IMR-90 (cell line): ENCODE results near the gene RALGAPA1. TPM values are rescaled to one million over a fixed set of nuclear protein-coding genes. Genes with fewer than 3 reads are reported as not detected.

ENCODE experiments used
- ATAC-seq: fragments of 200-7000 bp; cut with Tn5 transposase; 2 replicates; pipeline ENCODE4 v1.9.1; 2020; ENCODE audit warnings: low read depth, mild to moderate bottlenecking, moderate library complexity
- BruUV-seq: library from RNA; stranded (reverse); fragments of 400-500 nt; replicated peaks from 2 replicates; lab custom pipeline; 2021; lab: Mats Ljungman, UMichigan
- CTCF ChIA-PET: fragments of 300-600 bp; formaldehyde crosslinking; extraction: SDS; loops from one replicate; lab custom pipeline; 2021; ENCODE audit warnings: antibody characterized with exemption; lab: Yijun Ruan, JAX
- POLR2A ChIA-PET: fragments of 300-600 bp; sonication (Branson Sonifier 250); formaldehyde crosslinking; loops from one replicate; lab custom pipeline; 2022; ENCODE audit warnings: antibody characterized with exemption; ENCODE audit not compliant: unreplicated experiment; lab: Charles Lee
- DNase-seq: peaks from one replicate; pipeline ENCODE4 v3.0.0; 2013
- H2AFZ ChIP-seq: replicated peaks from 2 replicates; pipeline ENCODE3; 2013; ENCODE audit warnings: low read length, mild to moderate bottlenecking; ENCODE audit not compliant: poor library complexity
- H2AK5ac ChIP-seq: 2 replicates; pipeline ENCODE4 v1.6.1; 2013; ENCODE audit warnings: low read depth, low read length, inconsistent platforms
- H2AK9ac ChIP-seq: replicated peaks from 2 replicates; pipeline ENCODE3; 2013; ENCODE audit warnings: mild to moderate bottlenecking, low read depth, low read length, moderate library complexity; ENCODE audit not compliant: poor library complexity
- H2BK120ac ChIP-seq: 2 replicates; pipeline ENCODE4 v1.6.1; 2013; ENCODE audit warnings: low read depth, low read length, inconsistent platforms
- H2BK15ac ChIP-seq: 3 replicates; pipeline ENCODE4 v1.6.1; 2013; ENCODE audit warnings: low read depth, low read length, inconsistent platforms
- H2BK20ac ChIP-seq: 2 replicates; pipeline ENCODE4 v1.6.1; 2013; ENCODE audit warnings: low read depth, mild to moderate bottlenecking, inconsistent platforms, low read length, moderate library complexity
- H2BK5ac ChIP-seq: 2 replicates; pipeline ENCODE4 v1.6.1; 2013; ENCODE audit warnings: mild to moderate bottlenecking, low read depth, low read length, inconsistent platforms; ENCODE audit not compliant: poor library complexity, severe bottlenecking
- H3K14ac ChIP-seq: replicated peaks from 2 replicates; pipeline ENCODE4 v1.6.1; 2013; ENCODE audit warnings: low read depth, low read length, inconsistent platforms
- H3K18ac ChIP-seq: 2 replicates; pipeline ENCODE4 v1.6.1; 2013; ENCODE audit warnings: low read depth, low read length, control low read depth
- H3K23ac ChIP-seq: 2 replicates; pipeline ENCODE4 v1.6.1; 2013; ENCODE audit warnings: low read depth, low read length, inconsistent platforms
- H3K27ac ChIP-seq: 2 replicates; pipeline ENCODE4 v1.5.1; 2013; ENCODE audit warnings: mild to moderate bottlenecking, control low read depth, low read length; ENCODE audit not compliant: insufficient read depth
- H3K27me3 ChIP-seq: 2 replicates; pipeline ENCODE4 v1.6.1; 2013; ENCODE audit warnings: low read length; ENCODE audit not compliant: control insufficient read depth, insufficient read depth
- H3K36me3 ChIP-seq: 2 replicates; pipeline ENCODE4 v1.6.1; 2013; ENCODE audit warnings: low read length, mixed read lengths; ENCODE audit not compliant: control insufficient read depth, insufficient read depth
- H3K4ac ChIP-seq: 2 replicates; pipeline ENCODE4 v1.6.1; 2013; ENCODE audit warnings: low read depth, low read length, inconsistent platforms
- H3K4me1 ChIP-seq: 2 replicates; pipeline ENCODE4 v1.6.1; 2013; ENCODE audit warnings: low read length, mixed read lengths; ENCODE audit not compliant: control insufficient read depth, insufficient read depth
- H3K4me2 ChIP-seq: 2 replicates; pipeline ENCODE4 v1.6.1; 2013; ENCODE audit warnings: low read depth, mild to moderate bottlenecking, control low read depth, low read length, moderate library complexity
- H3K4me3 ChIP-seq: 2 replicates; pipeline ENCODE4 v1.5.1; 2013; ENCODE audit warnings: low read depth, mild to moderate bottlenecking, control low read depth, low read length, moderate library complexity; ENCODE audit not compliant: insufficient read depth
- H3K56ac ChIP-seq: 2 replicates; pipeline ENCODE4 v1.6.1; 2013; ENCODE audit warnings: low read length, inconsistent platforms; ENCODE audit not compliant: insufficient read depth; ENCODE audit errors: extremely low read depth
- H3K79me1 ChIP-seq, 2 experiments: 2 replicates each; pipeline ENCODE4 v1.6.1; 2013; ENCODE audit warnings: low read length in 2 of 2, inconsistent platforms in 1 of 2, low read depth in 1 of 2
- H3K9ac ChIP-seq: 2 replicates; pipeline ENCODE4 v1.6.1; 2013; ENCODE audit warnings: low read depth, low read length, control low read depth
- H3K9me1 ChIP-seq: 2 replicates; pipeline ENCODE4 v1.6.1; 2013; ENCODE audit warnings: low read length, inconsistent platforms; ENCODE audit not compliant: insufficient read depth
- H3K9me3 ChIP-seq: 2 replicates; pipeline ENCODE4 v1.6.1; 2013; ENCODE audit warnings: low read length; ENCODE audit not compliant: control insufficient read depth, insufficient read depth
- H4K20me1 ChIP-seq: 2 replicates; pipeline ENCODE4 v1.6.1; 2013; ENCODE audit warnings: low read length, inconsistent platforms; ENCODE audit not compliant: insufficient read depth
- H4K5ac ChIP-seq: 2 replicates; pipeline ENCODE4 v1.6.1; 2013; ENCODE audit warnings: mild to moderate bottlenecking, low read depth, low read length, control low read depth
- H4K8ac ChIP-seq, 2 experiments: 2 replicates each; pipeline ENCODE4 v1.6.1; 2013; ENCODE audit warnings: low read depth in 2 of 2, low read length in 2 of 2, control low read depth in 1 of 2, inconsistent platforms in 1 of 2
- H4K91ac ChIP-seq: 2 replicates; pipeline ENCODE4 v1.6.1; 2013; ENCODE audit warnings: low read depth, low read length, inconsistent platforms; ENCODE audit not compliant: insufficient read depth
- BHLHE40 ChIP-seq: fragments of 150-350 bp; IDR thresholded peaks from 2 replicates; pipeline ENCODE4 v1.6.1; 2016; ENCODE audit warnings: mild to moderate bottlenecking, low read depth, low read length
- CEBPB ChIP-seq: IDR thresholded peaks from 2 replicates; pipeline ENCODE4 v1.6.1; 2012; ENCODE audit warnings: low read depth, low read length, improper control_type of control experiment
- SMC3 ChIP-seq: fragments of 150-350 bp; IDR thresholded peaks from 2 replicates; pipeline ENCODE4 v1.6.1; 2016; ENCODE audit warnings: low read depth, mild to moderate bottlenecking, antibody characterized with exemption, low read length, moderate library complexity
- WGBS, 2 experiments: methylation state at CpG; one replicate each; pipeline versions ENCODE4 v1.1.5 to v1.1.7; 2013; ENCODE audit warnings: missing lambda C conversion rate in 2 of 2; ENCODE audit not compliant: insufficient read length in 1 of 2; ENCODE audit errors: extremely low coverage in 2 of 2; 5-methylcytosine and 5-hydroxymethylcytosine counted together
- dilution Hi-C: fragments of 300-500 bp; cut with HindIII; formaldehyde crosslinking; loops from one replicate; pipeline ENCODE4 v1.14.3; 2018; ENCODE audit warnings: low sequenced_read_pairs; ENCODE audit not compliant: unreplicated experiment
- in situ Hi-C: fragments of 300-500 bp; cut with MboI; formaldehyde crosslinking; loops from 3 replicates; pipeline ENCODE4 v1.14.3; 2019; ENCODE audit warnings: low sequenced_read_pairs, inconsistent platforms, mixed read lengths
- intact Hi-C: fragments of 100-400 bp; cut with micrococcal nuclease; formaldehyde crosslinking; loops from 2 replicates; pipeline ENCODE4 v1.10.0; 2022
- polyA plus RNA-seq, 3 experiments: library from polyadenylated mRNA; depleted of rRNA; stranded (reverse); fragments of >200 nt; gene quantifications; 2 replicates each; pipeline ENCODE4 v1.2.3, GENCODE V29; 2012; ENCODE audit warnings: low replicate concordance in 1 of 3
- total RNA-seq: library from RNA; depleted of rRNA; stranded (reverse); fragments of >200 nt; gene quantifications from 2 replicates; pipeline ENCODE4 v1.2.3, GENCODE V29; 2012

RALGAPA1 gene
- total and polyA plus RNA-seq, 2 of the 4 experiments (the other 2 are of a cell fraction), result 5.1 to 25.6 TPM

DNA sequence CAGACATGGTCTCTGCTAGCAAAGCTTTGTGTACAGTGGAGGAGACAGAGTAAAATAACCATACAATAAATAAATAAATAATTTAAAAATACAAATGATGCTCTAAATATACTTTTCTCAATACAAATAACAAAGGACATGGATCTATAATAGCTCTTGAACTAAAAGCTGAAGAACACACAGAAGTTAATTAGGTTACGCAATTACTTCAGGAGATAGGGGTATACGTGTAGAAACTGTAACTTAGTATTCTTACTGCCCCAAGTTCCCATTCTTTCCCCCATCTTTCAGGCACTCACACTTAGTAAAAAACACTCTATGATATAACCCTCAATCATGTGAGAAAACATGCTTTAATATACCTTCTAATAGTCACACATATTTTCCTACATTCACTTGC is 231.0 kb downstream of the RALGAPA1 start:
- no peak overlapping the region for H2BK15ac ChIP-seq
- no peak overlapping the region for H4K8ac ChIP-seq
- ChIA-PET CTCF (interaction anchor here (0.6 kb wide), 1 partner anchor 236 kb away, joined by 3 read pairs; no protein-coding TSS in a partner anchor), POLR2A (no interaction called here)
- in situ Hi-C loops (no loop called here), dilution Hi-C loops (no loop called here), intact Hi-C loops (no loop called here)
- BruUV-seq, result no TSS peak
- no peaks in the 10 kb centered on the region for H3K9me1 ChIP-seq
- no CpG with 5 or more reads among the region's 2 CpGs for WGBS, 2 experiments
- H3K36me3 ChIP-seq, result no peaks in the 10 kb centered on the region
- no peaks in the 10 kb centered on the region for H3K79me1 ChIP-seq
- no peak overlapping the region for H2AK9ac ChIP-seq
- H4K91ac ChIP-seq, result no peak overlapping the region
- H3K4me2 ChIP-seq, result no peak overlapping the region
- H3K4me3 ChIP-seq, result no peak overlapping the region
- no peak overlapping the region for H2AFZ ChIP-seq
- no peak overlapping the region for H4K5ac ChIP-seq
- H3K4me1 ChIP-seq, result no peaks in the 10 kb centered on the region
- no peak overlapping the region for H3K14ac ChIP-seq
- H3K9me3 ChIP-seq, result no peaks in the 10 kb centered on the region
- TF ChIP-seq SMC3 (no peak), CEBPB (peak; percentile 81), BHLHE40 (no peak)
- H3K23ac ChIP-seq, result no peak overlapping the region
- no peak overlapping the region for H2BK5ac ChIP-seq
- H3K56ac ChIP-seq, result no peak overlapping the region; the same call in 1 of the 2 replicates
- ATAC-seq, result no peak
- no peaks in the 10 kb centered on the region for H3K27me3 ChIP-seq
- no peak overlapping the region for H2BK20ac ChIP-seq
- no peak overlapping the region for H2AK5ac ChIP-seq
- H3K18ac ChIP-seq, result no peak overlapping the region
- no peak overlapping the region for H3K4ac ChIP-seq
- H3K27ac ChIP-seq, result no peak overlapping the region
- no peaks in the 10 kb centered on the region for H4K20me1 ChIP-seq
- no peak for DNase-seq
- H2BK120ac ChIP-seq, result no peak overlapping the region
- no peak overlapping the region for H3K9ac ChIP-seq
